WTC11 (cell line): Measurements from ENCODE around the gene WDR90. TPM values are rescaled to one million over a fixed set of nuclear protein-coding genes. Genes with fewer than 3 reads are reported as not detected.
A peak's percentile ranks its signal among the peaks of the same experiment; 100 is the strongest.

Experiments used
- ATAC-seq: fragments of 200-7000 bp; cut with Tn5 transposase; 2 replicates; pipeline ENCODE4 v1.10.0; 2021; ENCODE audit warnings: mild to moderate bottlenecking, moderate library complexity
- CTCF ChIA-PET: fragments of 300-600 bp; sonication (Branson Sonifier 250); formaldehyde crosslinking; loops from one replicate; lab custom pipeline; 2021; ENCODE audit warnings: antibody characterized with exemption; lab: Charles Lee
- POLR2A ChIA-PET: fragments of 350-600 bp; sonication (Branson Sonifier 250); formaldehyde crosslinking; loops from one replicate; lab custom pipeline; 2021; ENCODE audit warnings: antibody characterized with exemption; lab: Charles Lee
- DNase-seq: peaks from one replicate; pipeline ENCODE4 v3.0.0; 2021; ENCODE audit warnings: low spot score
- H3K27ac Mint-ChIP-seq: 2 replicates; pipeline ENCODE4 v1.8.0; 2021; ENCODE audit warnings: mixed read lengths
- H3K27me3 Mint-ChIP-seq: 2 replicates; pipeline ENCODE4 v1.8.0; 2021; ENCODE audit warnings: low read depth, mild to moderate bottlenecking, moderate library complexity, mixed read lengths
- H3K36me3 Mint-ChIP-seq: 2 replicates; pipeline ENCODE4 v1.8.0; 2021; ENCODE audit warnings: mixed read lengths
- H3K4me1 Mint-ChIP-seq: 2 replicates; pipeline ENCODE4 v1.8.0; 2022; ENCODE audit warnings: mixed read lengths
- H3K4me3 Mint-ChIP-seq: 2 replicates; pipeline ENCODE4 v1.8.0; 2021; ENCODE audit warnings: mild to moderate bottlenecking, moderate library complexity, mixed read lengths
- H3K9me3 Mint-ChIP-seq: 2 replicates; pipeline ENCODE4 v1.8.0; 2021; ENCODE audit warnings: mixed read lengths
- FOXP1 ChIP-seq: sonication (generic); formaldehyde crosslinking; IDR thresholded peaks from 2 replicates; pipeline ENCODE4 v1.8.0; 2022; ENCODE audit warnings: missing genetic modification reagents, mild to moderate bottlenecking, moderate library complexity, borderline replicate concordance
- GABPB1 ChIP-seq: sonication (generic); formaldehyde crosslinking; IDR thresholded peaks from 2 replicates; pipeline ENCODE4 v1.8.1; 2023; ENCODE audit warnings: mild to moderate bottlenecking, missing genetic modification reagents
- JUN ChIP-seq: sonication (generic); formaldehyde crosslinking; IDR thresholded peaks from 2 replicates; pipeline ENCODE4 v1.8.0; 2023; ENCODE audit warnings: mild to moderate bottlenecking, missing genetic modification reagents
- TCF7 ChIP-seq: sonication (generic); formaldehyde crosslinking; IDR thresholded peaks from 2 replicates; pipeline ENCODE4 v1.8.0; 2022; ENCODE audit warnings: mild to moderate bottlenecking, low read depth, missing genetic modification reagents, moderate library complexity
- TEAD4 ChIP-seq: sonication (generic); formaldehyde crosslinking; IDR thresholded peaks from 2 replicates; pipeline ENCODE4 v1.8.0; 2022; ENCODE audit warnings: mild to moderate bottlenecking, missing genetic modification reagents
- total RNA-seq: library from RNA; stranded (reverse); gene quantifications from 3 replicates; pipeline ENCODE4 v1.2.3, GENCODE V29; 2021
- TF ChIP-seq, protein P1 (sequence below): sonication (generic); formaldehyde crosslinking; IDR thresholded peaks from 2 replicates; pipeline ENCODE4 v1.8.0; 2023; ENCODE audit warnings: mild to moderate bottlenecking, missing genetic modification reagents
- TF ChIP-seq, protein P2 (sequence below): fragments of 250-450 bp; sonication (Bioruptor Pico); IDR thresholded peaks from 2 replicates; pipeline ENCODE4 v1.9.0; 2021; ENCODE audit warnings: mild to moderate bottlenecking
- TF ChIP-seq, protein P3 (sequence below): sonication (generic); formaldehyde crosslinking; IDR thresholded peaks from 2 replicates; pipeline ENCODE4 v1.8.1; 2023; ENCODE audit warnings: mild to moderate bottlenecking, moderate library complexity, missing genetic modification reagents
- TF ChIP-seq, protein P4 (sequence below): fragments of 200-600 bp; IDR thresholded peaks from 2 replicates; pipeline ENCODE4 v1.8.0; 2022; ENCODE audit warnings: antibody characterized with exemption
- TF ChIP-seq, protein P5 (sequence below): sonication (generic); formaldehyde crosslinking; IDR thresholded peaks from 2 replicates; pipeline ENCODE4 v1.8.1; 2023; ENCODE audit warnings: mild to moderate bottlenecking, missing genetic modification reagents, moderate library complexity
- TF ChIP-seq, protein P6 (sequence below): fragments of 250-450 bp; sonication (Bioruptor Pico); IDR thresholded peaks from 2 replicates; pipeline ENCODE4 v1.9.0; 2021; ENCODE audit warnings: moderate library complexity, mild to moderate bottlenecking, inconsistent platforms, borderline replicate concordance
- TF ChIP-seq, protein P7 (sequence below): sonication (generic); formaldehyde crosslinking; IDR thresholded peaks from 2 replicates; pipeline ENCODE4 v1.8.1; 2022; ENCODE audit warnings: missing genetic modification reagents, borderline replicate concordance

WDR90 gene
- total RNA-seq, 1 experiment from 2014 or later, result 75.8 TPM

DNA sequence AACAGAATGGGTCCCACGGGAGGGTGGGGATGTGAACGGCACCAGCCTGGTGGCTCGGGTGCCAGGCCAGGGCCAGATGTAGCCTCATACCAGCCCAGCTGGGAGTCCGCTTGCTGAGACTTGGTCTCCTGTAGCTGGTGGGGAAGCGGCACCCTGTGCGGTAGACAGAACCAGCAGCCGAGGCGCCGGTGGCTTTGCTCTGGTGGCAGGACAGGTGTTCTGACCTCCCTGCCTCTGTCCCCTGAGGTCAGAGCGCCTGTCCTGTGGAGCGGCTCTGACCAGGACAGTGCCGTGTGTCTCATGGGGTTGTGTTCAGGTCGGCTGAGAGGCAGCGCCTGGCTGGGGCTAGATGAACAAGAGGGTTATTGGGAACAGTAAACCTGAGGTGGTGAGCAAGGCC is 39.2 kb upstream of the WDR90 start:
- POLR2A ChIA-PET, result interaction anchor here (1.0 kb wide), 1 partner anchor 9 kb away, joined by 3 read pairs; no protein-coding TSS in a partner anchor
- Mint-ChIP-seq H3K9me3 (peaks cover 7% of the 10 kb centered on the region), H3K36me3 (peaks cover 20% of the 10 kb centered on the region)
- TF ChIP-seq, protein P1, sequence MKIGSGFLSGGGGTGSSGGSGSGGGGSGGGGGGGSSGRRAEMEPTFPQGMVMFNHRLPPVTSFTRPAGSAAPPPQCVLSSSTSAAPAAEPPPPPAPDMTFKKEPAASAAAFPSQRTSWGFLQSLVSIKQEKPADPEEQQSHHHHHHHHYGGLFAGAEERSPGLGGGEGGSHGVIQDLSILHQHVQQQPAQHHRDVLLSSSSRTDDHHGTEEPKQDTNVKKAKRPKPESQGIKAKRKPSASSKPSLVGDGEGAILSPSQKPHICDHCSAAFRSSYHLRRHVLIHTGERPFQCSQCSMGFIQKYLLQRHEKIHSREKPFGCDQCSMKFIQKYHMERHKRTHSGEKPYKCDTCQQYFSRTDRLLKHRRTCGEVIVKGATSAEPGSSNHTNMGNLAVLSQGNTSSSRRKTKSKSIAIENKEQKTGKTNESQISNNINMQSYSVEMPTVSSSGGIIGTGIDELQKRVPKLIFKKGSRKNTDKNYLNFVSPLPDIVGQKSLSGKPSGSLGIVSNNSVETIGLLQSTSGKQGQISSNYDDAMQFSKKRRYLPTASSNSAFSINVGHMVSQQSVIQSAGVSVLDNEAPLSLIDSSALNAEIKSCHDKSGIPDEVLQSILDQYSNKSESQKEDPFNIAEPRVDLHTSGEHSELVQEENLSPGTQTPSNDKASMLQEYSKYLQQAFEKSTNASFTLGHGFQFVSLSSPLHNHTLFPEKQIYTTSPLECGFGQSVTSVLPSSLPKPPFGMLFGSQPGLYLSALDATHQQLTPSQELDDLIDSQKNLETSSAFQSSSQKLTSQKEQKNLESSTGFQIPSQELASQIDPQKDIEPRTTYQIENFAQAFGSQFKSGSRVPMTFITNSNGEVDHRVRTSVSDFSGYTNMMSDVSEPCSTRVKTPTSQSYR (CRISPR knock-in tag), result no peak
- no peak for TF ChIP-seq JUN (CRISPR knock-in tag)
- TF ChIP-seq TCF7 (CRISPR knock-in tag), result no peak
- TF ChIP-seq TEAD4 (CRISPR knock-in tag), result no peak
- TF ChIP-seq, protein P2, sequence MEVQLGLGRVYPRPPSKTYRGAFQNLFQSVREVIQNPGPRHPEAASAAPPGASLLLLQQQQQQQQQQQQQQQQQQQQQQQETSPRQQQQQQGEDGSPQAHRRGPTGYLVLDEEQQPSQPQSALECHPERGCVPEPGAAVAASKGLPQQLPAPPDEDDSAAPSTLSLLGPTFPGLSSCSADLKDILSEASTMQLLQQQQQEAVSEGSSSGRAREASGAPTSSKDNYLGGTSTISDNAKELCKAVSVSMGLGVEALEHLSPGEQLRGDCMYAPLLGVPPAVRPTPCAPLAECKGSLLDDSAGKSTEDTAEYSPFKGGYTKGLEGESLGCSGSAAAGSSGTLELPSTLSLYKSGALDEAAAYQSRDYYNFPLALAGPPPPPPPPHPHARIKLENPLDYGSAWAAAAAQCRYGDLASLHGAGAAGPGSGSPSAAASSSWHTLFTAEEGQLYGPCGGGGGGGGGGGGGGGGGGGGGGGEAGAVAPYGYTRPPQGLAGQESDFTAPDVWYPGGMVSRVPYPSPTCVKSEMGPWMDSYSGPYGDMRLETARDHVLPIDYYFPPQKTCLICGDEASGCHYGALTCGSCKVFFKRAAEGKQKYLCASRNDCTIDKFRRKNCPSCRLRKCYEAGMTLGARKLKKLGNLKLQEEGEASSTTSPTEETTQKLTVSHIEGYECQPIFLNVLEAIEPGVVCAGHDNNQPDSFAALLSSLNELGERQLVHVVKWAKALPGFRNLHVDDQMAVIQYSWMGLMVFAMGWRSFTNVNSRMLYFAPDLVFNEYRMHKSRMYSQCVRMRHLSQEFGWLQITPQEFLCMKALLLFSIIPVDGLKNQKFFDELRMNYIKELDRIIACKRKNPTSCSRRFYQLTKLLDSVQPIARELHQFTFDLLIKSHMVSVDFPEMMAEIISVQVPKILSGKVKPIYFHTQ (CRISPR knock-in tag), result no peak
- TF ChIP-seq, all 79 proteins: peak for 0
- ATAC-seq, result no peak
- Mint-ChIP-seq H3K4me1 (peaks cover 8% of the 10 kb centered on the region), H3K4me3 (no peak overlapping the region), H3K27ac (peak overlapping the region; percentile 50; the same call in 1 of the 2 replicates), H3K27me3 (no peaks in the 10 kb centered on the region)
- DNase-seq, result no peak
- CTCF ChIA-PET, result interaction anchor here (0.6 to 2.7 kb wide), 10 partner anchors 9 to 143 kb away, joined by 3 to 17 read pairs (median 4); partner anchors contain the start of gene RAB40C

DNA sequence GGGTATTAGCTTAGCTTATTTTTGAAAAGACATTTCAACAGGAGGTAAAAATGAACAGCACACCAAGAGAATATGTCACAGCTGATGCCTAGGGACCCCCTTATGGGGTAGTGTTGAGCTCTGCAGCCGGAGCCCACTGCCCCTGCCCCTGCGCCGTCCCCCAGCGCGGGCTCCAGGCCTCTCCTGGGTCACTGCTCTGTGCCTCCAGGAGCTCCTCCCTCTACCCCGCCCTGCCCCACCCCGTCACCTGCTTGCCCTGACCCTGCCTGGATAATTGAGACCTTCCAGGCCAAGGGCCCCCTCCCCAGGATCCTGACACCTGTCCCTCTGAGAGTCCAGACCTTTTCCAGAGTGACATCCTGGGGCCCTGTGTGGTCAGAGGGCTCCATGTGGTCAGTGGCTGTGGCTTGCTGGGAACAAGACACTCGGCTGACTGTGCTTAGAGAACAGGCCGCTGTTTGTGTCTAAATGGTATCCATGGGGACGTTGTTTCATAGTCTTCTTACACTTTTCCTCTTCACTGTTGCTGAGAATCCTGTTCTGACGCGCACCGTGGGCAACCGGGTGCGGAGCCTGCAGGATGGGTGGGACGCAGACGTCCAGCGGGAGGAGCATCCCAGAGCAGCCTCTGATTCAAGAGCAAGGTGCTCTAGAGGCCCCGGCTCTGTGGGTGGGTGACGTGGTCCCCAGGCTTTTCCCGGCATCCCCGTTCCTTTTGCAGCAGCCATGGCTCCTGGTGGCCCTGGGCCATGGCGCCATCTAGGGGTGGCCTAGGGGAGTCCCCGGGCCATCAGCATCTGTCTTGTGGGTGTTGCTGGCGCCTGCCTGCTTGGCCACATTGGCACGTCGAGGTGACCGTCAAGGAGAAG is 38.4 kb upstream of the WDR90 start:
- TF ChIP-seq GABPB1 (CRISPR knock-in tag) (peak; percentile 51; the same call in 1 of the 2 replicates), FOXP1 (CRISPR knock-in tag) (0 out of 2 replicates have a peak, but pooled peaks have one; percentile 59)
- TF ChIP-seq, protein P3, sequence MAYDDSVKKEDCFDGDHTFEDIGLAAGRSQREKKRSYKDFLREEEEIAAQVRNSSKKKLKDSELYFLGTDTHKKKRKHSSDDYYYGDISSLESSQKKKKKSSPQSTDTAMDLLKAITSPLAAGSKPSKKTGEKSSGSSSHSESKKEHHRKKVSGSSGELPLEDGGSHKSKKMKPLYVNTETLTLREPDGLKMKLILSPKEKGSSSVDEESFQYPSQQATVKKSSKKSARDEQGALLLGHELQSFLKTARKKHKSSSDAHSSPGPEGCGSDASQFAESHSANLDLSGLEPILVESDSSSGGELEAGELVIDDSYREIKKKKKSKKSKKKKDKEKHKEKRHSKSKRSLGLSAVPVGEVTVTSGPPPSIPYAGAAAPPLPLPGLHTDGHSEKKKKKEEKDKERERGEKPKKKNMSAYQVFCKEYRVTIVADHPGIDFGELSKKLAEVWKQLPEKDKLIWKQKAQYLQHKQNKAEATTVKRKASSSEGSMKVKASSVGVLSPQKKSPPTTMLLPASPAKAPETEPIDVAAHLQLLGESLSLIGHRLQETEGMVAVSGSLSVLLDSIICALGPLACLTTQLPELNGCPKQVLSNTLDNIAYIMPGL (CRISPR knock-in tag), result 0 out of 2 replicates have a peak, but pooled peaks have one; percentile 22
- TF ChIP-seq, protein P4, sequence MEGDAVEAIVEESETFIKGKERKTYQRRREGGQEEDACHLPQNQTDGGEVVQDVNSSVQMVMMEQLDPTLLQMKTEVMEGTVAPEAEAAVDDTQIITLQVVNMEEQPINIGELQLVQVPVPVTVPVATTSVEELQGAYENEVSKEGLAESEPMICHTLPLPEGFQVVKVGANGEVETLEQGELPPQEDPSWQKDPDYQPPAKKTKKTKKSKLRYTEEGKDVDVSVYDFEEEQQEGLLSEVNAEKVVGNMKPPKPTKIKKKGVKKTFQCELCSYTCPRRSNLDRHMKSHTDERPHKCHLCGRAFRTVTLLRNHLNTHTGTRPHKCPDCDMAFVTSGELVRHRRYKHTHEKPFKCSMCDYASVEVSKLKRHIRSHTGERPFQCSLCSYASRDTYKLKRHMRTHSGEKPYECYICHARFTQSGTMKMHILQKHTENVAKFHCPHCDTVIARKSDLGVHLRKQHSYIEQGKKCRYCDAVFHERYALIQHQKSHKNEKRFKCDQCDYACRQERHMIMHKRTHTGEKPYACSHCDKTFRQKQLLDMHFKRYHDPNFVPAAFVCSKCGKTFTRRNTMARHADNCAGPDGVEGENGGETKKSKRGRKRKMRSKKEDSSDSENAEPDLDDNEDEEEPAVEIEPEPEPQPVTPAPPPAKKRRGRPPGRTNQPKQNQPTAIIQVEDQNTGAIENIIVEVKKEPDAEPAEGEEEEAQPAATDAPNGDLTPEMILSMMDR, result peak; percentile 87
- TF ChIP-seq, protein P5, sequence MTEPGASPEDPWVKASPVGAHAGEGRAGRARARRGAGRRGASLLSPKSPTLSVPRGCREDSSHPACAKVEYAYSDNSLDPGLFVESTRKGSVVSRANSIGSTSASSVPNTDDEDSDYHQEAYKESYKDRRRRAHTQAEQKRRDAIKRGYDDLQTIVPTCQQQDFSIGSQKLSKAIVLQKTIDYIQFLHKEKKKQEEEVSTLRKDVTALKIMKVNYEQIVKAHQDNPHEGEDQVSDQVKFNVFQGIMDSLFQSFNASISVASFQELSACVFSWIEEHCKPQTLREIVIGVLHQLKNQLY (CRISPR knock-in tag), result no peak
- TF ChIP-seq, protein P6, sequence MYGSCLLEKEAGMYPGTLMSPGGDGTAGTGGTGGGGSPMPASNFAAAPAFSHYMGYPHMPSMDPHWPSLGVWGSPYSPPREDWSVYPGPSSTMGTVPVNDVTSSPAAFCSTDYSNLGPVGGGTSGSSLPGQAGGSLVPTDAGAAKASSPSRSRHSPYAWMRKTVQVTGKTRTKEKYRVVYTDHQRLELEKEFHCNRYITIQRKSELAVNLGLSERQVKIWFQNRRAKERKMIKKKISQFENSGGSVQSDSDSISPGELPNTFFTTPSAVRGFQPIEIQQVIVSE (CRISPR knock-in tag), result no peak
- TF ChIP-seq, protein P7, sequence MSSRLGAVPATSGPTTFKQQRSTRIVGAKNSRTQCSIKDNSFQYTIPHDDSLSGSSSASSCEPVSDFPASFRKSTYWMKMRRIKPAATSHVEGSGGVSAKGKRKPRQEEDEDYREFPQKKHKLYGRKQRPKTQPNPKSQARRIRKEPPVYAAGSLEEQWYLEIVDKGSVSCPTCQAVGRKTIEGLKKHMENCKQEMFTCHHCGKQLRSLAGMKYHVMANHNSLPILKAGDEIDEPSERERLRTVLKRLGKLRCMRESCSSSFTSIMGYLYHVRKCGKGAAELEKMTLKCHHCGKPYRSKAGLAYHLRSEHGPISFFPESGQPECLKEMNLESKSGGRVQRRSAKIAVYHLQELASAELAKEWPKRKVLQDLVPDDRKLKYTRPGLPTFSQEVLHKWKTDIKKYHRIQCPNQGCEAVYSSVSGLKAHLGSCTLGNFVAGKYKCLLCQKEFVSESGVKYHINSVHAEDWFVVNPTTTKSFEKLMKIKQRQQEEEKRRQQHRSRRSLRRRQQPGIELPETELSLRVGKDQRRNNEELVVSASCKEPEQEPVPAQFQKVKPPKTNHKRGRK (CRISPR knock-in tag), result no peak
- ATAC-seq, result peak; percentile 92
- ChIA-PET POLR2A (no interaction called here), CTCF (interaction anchor here (0.6 to 2.7 kb wide), 12 partner anchors 9 to 123 kb away, joined by 3 to 17 read pairs (median 4); partner anchors contain the start of genes CAPN15 and RAB40C)
- peaks cover 8% of the 10 kb centered on the region for H3K4me1 Mint-ChIP-seq
- peaks cover 15% of the 10 kb centered on the region for H3K36me3 Mint-ChIP-seq
- H3K27ac Mint-ChIP-seq, result peak overlapping the region; percentile 97
- no peaks in the 10 kb centered on the region for H3K27me3 Mint-ChIP-seq
- H3K9me3 Mint-ChIP-seq, result no peaks in the 10 kb centered on the region
- peak; percentile 83 for DNase-seq
- H3K4me3 Mint-ChIP-seq, result no peak overlapping the region
